Thyroid gland (tissue), 4 donors: ENCODE results near the gene TXNDC11. TPM values are rescaled to one million over a fixed set of nuclear protein-coding genes. Genes with fewer than 3 reads are reported as not detected.

Experiments
- DNase-seq, 2 donors: peaks; one replicate each; pipeline ENCODE4 v3.0.0-alpha.2; 2019
- H3K27ac ChIP-seq, 3 donors: fragments of 200-600 bp; sonication (generic); 1 replicate in 2 of 3; 2 replicates in 1 of 3; pipeline ENCODE4 v1.5.1; 2016 to 2019; ENCODE audit warnings: mild to moderate bottlenecking in 1 of 3, moderate library complexity in 1 of 3
- H3K27me3 ChIP-seq: fragments of 200-600 bp; sonication (generic); one replicate; pipeline ENCODE4 v1.5.1; 2019
- H3K36me3 ChIP-seq, 2 donors: fragments of 200-600 bp; sonication (generic); one replicate each; pipeline ENCODE4 v1.5.1; 2016 to 2019
- H3K4me1 ChIP-seq, 2 donors: fragments of 200-600 bp; sonication (generic); one replicate each; pipeline ENCODE4 v1.5.1; 2017 to 2019
- H3K4me3 ChIP-seq, 3 donors: fragments of 200-600 bp; sonication (generic); replicated peaks in 1 of 3; 1 replicate in 2 of 3; 2 replicates in 1 of 3; pipeline ENCODE4 v1.5.1; 2016; ENCODE audit warnings: mild to moderate bottlenecking in 1 of 3
- H3K9me3 ChIP-seq: fragments of 200-600 bp; sonication (generic); one replicate; pipeline ENCODE4 v1.5.1; 2017
- CTCF ChIP-seq, 6 experiments: fragments of 200-600 bp in 3 of 6; fragments of 450-650 bp in 3 of 6; sonication (generic) in 3 of 6; IDR thresholded peaks; one replicate each; pipeline ENCODE4 v1.5.1; 2016 to 2019; ENCODE audit warnings: antibody characterized with exemption in 6 of 6, mild to moderate bottlenecking in 2 of 6, inconsistent platforms in 1 of 6, moderate library complexity in 1 of 6
- POLR2A ChIP-seq, 2 donors: fragments of 450-650 bp; IDR thresholded peaks; one replicate each; pipeline ENCODE4 v1.6.1; 2017; ENCODE audit warnings: antibody characterized with exemption in 2 of 2, mild to moderate bottlenecking in 2 of 2, moderate library complexity in 1 of 2
- WGBS, 2 donors: methylation state at CpG; one replicate each; pipeline ENCODE4 v1.1.5; 2017; 5-methylcytosine and 5-hydroxymethylcytosine counted together
- intact Hi-C: fragments of 100-400 bp; cut with DNase I; formaldehyde crosslinking; loops from one replicate; pipeline ENCODE4 v1.15.1; 2023
- total RNA-seq, 4 donors: library from RNA; depleted of rRNA; stranded (reverse); fragments of >200 nt; gene quantifications; one replicate each; pipeline ENCODE4 v1.2.3, GENCODE V29; 2016

The TXNDC11 gene
- total RNA-seq, 4 donors from 2014 or later = 77.3 to 135 (median 115) TPM

GRCh38 chr16:11692171-11692570 lies 50.5 kb downstream of the TXNDC11 start:
- Histone ChIP-seq H3K4me1 (peaks cover 18 to 21% of the 10 kb centered on the region in 2 donors), H3K9me3 (no peaks in the 10 kb centered on the region), H3K4me3 (no peak overlapping the region), H3K27me3 (no peaks in the 10 kb centered on the region), H3K36me3 (peaks cover 46 to 51% of the 10 kb centered on the region in 2 donors), H3K27ac (no peak overlapping the region)
- no peak for DNase-seq
- intact Hi-C loops = no loop called here
- WGBS, 2 donors = 89 to 95% methylated on average over 8 of the region's 8 CpGs
- TF ChIP-seq CTCF (IDR thresholded peaks at IDR 0.05) = no peak
- no peak for TF ChIP-seq POLR2A (IDR thresholded peaks at IDR 0.05)

GRCh38 chr16:11691771-11692170 lies 50.9 kb downstream of the TXNDC11 start:
- TF ChIP-seq POLR2A (IDR thresholded peaks at IDR 0.05) (no peak), CTCF (IDR thresholded peaks at IDR 0.05) (no peak)
- no peak overlapping the region for H3K4me3 ChIP-seq
- no peaks in the 10 kb centered on the region for H3K27me3 ChIP-seq
- H3K9me3 ChIP-seq = no peaks in the 10 kb centered on the region
- intact Hi-C loops = no loop called here
- H3K27ac ChIP-seq = no peak overlapping the region
- H3K4me1 ChIP-seq = peaks cover 18 to 21% of the 10 kb centered on the region in 2 donors
- peaks cover 46 to 50% of the 10 kb centered on the region in 2 donors for H3K36me3 ChIP-seq
- no peak for DNase-seq
- WGBS, 2 donors = 92 to 93% methylated on average over 15 of the region's 15 CpGs

- no peak for DNase-seq
- peaks cover 40 to 47% of the 10 kb centered on the region in 2 donors for H3K36me3 ChIP-seq
- no peak overlapping the region for H3K27ac ChIP-seq
- H3K4me1 ChIP-seq = peaks cover 18 to 21% of the 10 kb centered on the region in 2 donors
- H3K9me3 ChIP-seq = no peaks in the 10 kb centered on the region
- intact Hi-C loops = no loop called here
- TF ChIP-seq POLR2A (IDR thresholded peaks at IDR 0.05) = no peak
- TF ChIP-seq CTCF (IDR thresholded peaks at IDR 0.05) = no peak
- H3K4me3 ChIP-seq = no peak overlapping the region
- WGBS, 2 donors = 88 to 94% methylated on average over 5 of the region's 5 CpGs
- H3K27me3 ChIP-seq = no peaks in the 10 kb centered on the region
These were observed 51.4 kb downstream of the TXNDC11 start for GRCh38 chr16:11691235-11691634.

GRCh38 chr16:11689031-11689840 lies 53.4 kb downstream of the TXNDC11 start:
- WGBS, 2 donors = 79 to 89% methylated on average over 3 of the region's 3 CpGs
- intact Hi-C loops = no loop called here
- Histone ChIP-seq H3K27me3 (no peaks in the 10 kb centered on the region), H3K27ac (peak overlapping the region in 2 of 3 donors; percentile 25 to 65), H3K4me1 (peaks cover 18 to 21% of the 10 kb centered on the region in 2 donors), H3K9me3 (no peaks in the 10 kb centered on the region), H3K36me3 (peaks cover 42 to 52% of the 10 kb centered on the region in 2 donors), H3K4me3 (no peak overlapping the region)
- TF ChIP-seq POLR2A (IDR thresholded peaks at IDR 0.05) (no peak), CTCF (IDR thresholded peaks at IDR 0.05) (no peak)
- DNase-seq = no peak

GRCh38 chr16:11688520-11688886 lies 54.2 kb downstream of the TXNDC11 start:
- peak overlapping the region in 1 of 3 donors; percentile 65 for H3K27ac ChIP-seq
- intact Hi-C loops = no loop called here
- peaks cover 18 to 21% of the 10 kb centered on the region in 2 donors for H3K4me1 ChIP-seq
- TF ChIP-seq CTCF (IDR thresholded peaks at IDR 0.05) (no peak), POLR2A (IDR thresholded peaks at IDR 0.05) (no peak)
- H3K9me3 ChIP-seq = no peaks in the 10 kb centered on the region
- 84 to 85% methylated on average over 1 of the region's 1 CpG for WGBS, 2 donors
- H3K36me3 ChIP-seq = peaks cover 49 to 59% of the 10 kb centered on the region in 2 donors
- DNase-seq = no peak
- no peaks in the 10 kb centered on the region for H3K27me3 ChIP-seq
- H3K4me3 ChIP-seq = no peak overlapping the region
